GM13976 (cell line): ENCODE results near the gene FN1.

Source experiments
- DNase-seq: peaks from one replicate; pipeline ENCODE4 v3.0.0; 2012; ENCODE audit warnings: low spot score
- CTCF ChIP-seq: IDR thresholded peaks from 2 replicates; pipeline ENCODE4 v1.5.1; 2012; ENCODE audit warnings: borderline replicate concordance, mild to moderate bottlenecking; ENCODE audit not compliant: insufficient read depth; ENCODE audit errors: extremely low read depth, missing control alignments, control extremely low read depth
- in situ Hi-C: fragments of 300-500 bp; cut with MboI; formaldehyde crosslinking; loops from one replicate; pipeline ENCODE4 v1.12.0; 2022; ENCODE audit warnings: low sequenced_read_pairs, mixed read lengths, inconsistent platforms; ENCODE audit not compliant: unreplicated experiment

FN1 gene

GRCh38 chr2:215430528-215431187 is 5.2 kb downstream of the FN1 start:
- no peak for DNase-seq
- in situ Hi-C loops, result no loop called here
- no peak for TF ChIP-seq CTCF

- in situ Hi-C loops, result no loop called here
- no peak for TF ChIP-seq CTCF
- DNase-seq, result no peak
Observed at GRCh38 chr2:215429424-215429823, 6.4 kb downstream of the FN1 start.

- in situ Hi-C loops, result no loop called here
- TF ChIP-seq CTCF, result no peak
- no peak for DNase-seq
Observed at GRCh38 chr2:215428060-215428910, 7.6 kb downstream of the FN1 start.

- DNase-seq, result no peak
- no peak for TF ChIP-seq CTCF
- in situ Hi-C loops, result no loop called here
Observed at GRCh38 chr2:215427585-215427984, 8.3 kb downstream of the FN1 start.

GRCh38 chr2:215425021-215425782 is 10.7 kb downstream of the FN1 start:
- in situ Hi-C loops, result no loop called here
- DNase-seq, result no peak
- no peak for TF ChIP-seq CTCF

GRCh38 chr2:215423928-215424540 is 11.8 kb downstream of the FN1 start:
- TF ChIP-seq CTCF, result no peak
- in situ Hi-C loops, result no loop called here
- no peak for DNase-seq
